Measurements from ENCODE around the gene CFH.
"Not testable (repeated sequence)": the region's sequence is repeated elsewhere in the genome, so short reads cannot be mapped to it uniquely, and the experiment has no call there.

CFH gene

DNA sequence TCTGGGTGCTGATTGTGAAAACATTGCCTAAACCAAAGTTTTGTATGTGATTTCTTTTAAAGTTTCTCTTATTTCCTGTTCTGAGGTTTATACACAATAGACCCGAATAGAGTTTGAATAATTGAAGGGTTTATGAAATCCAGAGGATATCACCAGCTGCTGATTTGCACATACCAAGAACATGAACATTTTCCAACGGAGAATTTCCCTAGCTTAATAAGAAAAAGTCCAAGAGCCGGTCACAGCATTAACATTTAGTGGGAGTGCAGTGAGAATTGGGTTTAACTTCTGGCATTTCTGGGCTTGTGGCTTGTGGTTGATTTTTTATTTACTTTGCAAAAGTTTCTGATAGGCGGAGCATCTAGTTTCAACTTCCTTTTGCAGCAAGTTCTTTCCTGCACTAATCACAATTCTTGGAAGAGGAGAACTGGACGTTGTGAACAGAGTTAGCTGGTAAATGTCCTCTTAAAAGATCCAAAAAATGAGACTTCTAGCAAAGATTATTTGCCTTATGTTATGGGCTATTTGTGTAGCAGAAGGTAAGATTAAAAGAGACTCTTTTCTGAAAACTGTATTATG is at the start of gene CFH:
TSS of gene CFH (plus strand) at position 407 of the 579 bp plus-strand sequence. CDS start at position 482, 75 bp downstream.
- no peak for DNase-seq

DNA sequence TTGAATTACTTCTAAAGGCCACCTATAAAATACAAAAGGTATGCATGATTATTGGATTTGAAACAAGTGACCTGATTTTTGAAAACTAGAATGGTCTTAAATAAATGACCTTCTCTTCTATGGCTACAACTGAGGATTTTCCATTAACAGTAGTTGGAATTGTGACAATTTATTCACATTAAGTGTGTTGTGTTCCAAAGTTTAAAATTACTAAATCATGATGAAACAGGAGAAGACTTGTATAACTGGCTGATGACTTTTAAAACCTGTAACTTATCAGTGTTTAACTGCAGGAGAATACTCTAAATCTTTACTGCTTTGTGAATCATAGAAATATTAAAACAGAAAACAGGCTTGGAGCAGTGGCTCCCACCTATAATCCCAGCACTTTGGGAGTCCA is 48.2 kb upstream of the CFH start:
- no peak for DNase-seq

DNA sequence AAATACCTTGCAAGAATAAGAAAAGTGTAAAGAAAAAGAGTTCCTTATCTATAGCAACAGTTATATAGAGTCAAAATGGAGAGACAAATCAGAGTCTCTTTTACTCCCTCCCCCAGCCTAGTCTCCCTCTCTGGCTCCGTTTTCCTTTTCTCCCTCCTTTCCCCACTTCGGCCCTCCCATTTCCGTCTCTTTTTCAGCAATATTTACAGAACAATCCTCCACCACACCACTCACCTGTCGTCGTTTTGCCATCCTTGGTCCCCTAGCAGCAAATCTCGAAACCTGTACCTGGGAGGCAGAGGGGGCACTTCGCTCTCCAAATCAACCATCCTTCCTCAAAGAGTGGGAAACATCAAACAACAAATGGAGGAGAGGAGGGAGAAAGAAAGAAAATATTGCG is 43.9 kb upstream of the CFH start:
- DNase-seq, result no peak

DNA sequence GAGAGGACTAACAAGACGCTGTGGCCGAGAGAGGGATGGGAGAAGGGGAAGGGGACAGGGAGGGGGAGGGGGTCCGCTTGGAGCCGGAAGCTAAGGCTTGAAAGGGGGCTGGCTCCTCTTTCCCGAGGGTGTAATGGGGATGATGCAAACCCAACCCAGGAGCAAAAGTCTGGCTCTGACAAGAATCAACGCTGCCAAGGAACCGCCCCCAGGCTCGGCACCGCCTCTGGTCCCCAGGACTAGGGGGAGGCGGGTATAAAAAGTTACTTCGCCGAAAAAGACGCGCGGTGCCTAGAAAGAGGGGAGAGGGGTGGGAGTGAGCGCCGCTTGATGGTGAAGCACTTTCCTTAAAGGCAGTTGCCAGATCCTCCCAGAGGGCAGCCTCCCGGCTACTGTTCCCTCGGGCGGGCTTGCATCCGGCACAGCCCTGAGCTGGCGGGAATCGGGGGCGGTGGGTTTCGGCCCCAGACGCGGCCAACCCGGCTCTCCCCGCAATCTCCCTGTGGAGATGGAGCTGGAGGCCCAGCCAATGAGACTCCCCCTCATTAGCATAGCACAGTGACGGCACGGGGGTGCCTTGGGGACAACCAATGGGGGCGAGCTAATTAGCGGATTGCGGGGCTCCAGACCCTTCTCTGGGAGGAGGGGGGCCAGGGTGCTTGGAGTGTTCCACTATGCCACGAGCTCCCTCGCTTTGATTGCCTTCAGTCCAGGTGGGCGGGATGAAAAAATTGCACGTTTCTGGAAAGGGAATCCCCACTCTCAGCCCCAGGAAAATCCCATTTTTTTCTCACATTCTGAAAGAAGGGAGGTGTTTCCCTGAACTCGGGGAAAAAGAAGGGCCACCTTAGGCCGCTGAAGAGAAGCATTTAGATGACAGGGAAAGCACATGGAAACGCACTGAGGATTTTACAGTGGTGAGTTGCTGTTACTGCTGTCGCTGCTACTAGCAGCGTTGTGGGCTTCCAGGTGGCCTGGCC is 43.2 kb upstream of the CFH start, which contains the start of gene KCNT2:
TSS of gene KCNT2 (minus strand) at position 51 of the 980 bp plus-strand sequence. CDS start 131 bp downstream, outside the sequence.
- no peak for DNase-seq

DNA sequence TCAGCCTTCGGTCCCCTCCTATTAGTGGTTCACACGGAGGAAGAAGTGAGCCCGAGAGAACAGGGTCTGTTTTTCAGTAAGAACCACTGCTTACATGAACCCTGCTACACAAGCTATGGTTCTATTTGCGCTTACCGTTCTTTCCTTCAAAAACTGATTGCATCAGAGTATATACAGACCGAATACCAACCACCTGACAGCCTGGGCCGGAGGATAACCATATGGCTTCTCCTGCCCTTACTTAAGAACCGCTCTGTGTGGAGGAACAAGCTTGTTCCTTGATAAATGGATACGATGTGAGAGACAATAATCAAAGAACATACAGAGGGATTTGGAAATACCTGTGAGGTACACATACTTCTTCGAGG is 42.5 kb upstream of the CFH start:
- DNase-seq, result no peak

DNA sequence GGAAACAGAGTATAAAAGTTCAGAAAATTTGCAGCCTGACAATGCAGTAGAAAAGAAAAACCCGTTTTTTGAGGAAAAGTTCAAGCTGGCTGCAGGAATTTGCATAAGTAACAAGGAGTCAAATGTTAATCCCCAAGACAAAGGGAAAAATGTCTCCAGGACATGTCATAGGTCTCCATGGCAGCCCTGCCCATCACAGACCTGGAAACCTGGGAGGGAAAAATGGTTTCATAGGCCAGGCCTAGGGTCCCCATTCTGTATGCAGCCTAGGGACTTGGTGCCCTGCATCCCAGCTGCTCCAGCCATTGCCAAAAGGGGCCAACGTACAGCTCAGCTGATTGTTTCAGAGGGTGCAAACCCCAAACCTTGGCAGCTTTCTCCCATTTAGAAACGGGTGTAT is 40.0 kb upstream of the CFH start:
- DNase-seq, result no peak

DNA sequence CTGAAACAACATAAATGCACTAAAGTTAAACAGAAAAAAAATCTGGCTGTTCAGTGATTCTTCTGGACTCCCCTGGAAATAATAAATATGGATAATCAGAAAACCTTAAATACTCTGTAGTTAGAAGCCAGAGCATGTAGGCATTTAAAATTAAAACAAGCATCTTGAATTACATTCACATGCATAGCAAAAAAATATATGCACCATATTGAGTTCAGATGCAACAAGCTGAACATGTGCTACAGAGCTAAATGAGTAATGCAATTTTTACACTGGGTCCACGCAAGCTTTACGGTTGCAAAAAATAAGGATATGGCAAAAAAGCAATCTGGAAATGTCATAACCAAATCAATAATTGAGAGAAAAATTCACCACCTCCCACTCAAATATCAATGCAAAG is 32.1 kb upstream of the CFH start:
- DNase-seq, result no peak

DNA sequence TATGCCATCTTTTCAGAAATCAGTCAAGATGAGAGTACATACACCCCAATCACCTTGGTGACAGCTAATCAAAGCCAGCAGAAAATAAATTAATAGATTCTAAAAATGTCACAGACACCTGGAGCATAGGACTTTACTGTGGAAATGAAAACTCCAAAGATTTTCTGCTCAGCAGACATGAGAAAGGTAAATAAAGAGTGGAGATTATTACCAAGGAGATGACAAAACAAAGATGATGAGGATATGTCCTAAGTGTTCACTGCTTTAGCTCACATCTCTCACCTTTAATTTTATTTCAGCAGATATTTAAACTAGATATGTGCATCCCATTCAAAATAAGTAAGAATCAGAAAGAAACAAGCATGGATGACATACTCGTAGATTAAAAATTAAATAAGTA is 28.8 kb upstream of the CFH start:
- DNase-seq, result no peak

DNA sequence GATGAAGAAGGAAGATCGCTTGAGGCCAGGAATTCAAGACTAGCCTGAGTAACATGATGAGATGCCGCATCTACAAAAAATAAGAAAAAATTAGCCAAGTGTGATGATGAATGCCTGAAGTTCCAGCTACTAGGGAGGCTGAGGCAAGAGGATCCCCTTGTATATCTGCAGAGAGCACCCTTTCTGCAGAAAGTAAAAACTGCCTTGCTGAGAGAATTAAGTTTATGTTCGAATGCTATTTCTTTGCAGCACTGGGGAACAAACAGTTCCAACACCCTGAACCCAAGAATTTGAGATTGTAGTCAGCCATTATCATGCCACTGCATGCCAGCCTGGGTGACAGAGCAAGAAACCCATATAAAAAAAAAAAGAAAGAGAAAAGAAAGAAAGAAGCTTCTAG is 23.0 kb upstream of the CFH start:
- DNase-seq, result no peak

DNA sequence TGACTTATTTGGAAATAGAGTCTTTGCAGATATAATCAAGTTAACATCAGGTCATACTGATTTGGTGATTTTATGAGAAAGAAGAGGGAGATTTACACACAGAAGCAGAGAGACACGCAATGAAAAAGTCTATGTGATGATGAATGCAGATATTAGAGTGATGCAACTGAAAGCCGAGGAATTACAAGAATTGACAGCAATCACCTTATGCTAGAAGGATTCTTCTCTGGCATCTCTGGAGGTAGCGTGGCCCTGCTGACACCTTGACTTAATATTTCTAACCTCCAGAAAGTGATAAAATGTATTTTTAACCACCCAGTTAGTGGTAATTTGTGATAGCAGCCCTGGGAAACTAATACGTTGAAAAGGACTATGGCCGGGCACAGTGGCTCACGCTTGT is 14.2 kb upstream of the CFH start:
- DNase-seq, result no peak

DNA sequence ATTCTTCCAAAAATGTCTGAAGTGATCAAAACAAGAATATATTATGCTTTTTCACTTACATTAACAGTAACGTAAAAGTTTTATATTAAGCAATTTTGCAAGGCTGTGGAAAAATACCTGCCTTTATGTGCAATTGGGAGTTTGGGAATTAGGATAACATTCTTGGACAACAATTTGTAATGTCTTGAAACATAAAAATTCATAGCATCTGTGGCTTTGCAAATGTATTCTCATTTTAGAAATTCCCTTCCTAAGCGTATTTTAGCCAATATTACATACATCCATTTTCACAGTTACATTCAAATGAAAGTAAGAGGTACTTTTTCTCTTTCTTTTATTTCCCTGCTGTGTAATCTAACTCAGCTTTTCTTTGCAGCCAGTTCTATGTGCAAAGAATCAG is 13.4 kb upstream of the CFH start:
- DNase-seq, result no peak

DNA sequence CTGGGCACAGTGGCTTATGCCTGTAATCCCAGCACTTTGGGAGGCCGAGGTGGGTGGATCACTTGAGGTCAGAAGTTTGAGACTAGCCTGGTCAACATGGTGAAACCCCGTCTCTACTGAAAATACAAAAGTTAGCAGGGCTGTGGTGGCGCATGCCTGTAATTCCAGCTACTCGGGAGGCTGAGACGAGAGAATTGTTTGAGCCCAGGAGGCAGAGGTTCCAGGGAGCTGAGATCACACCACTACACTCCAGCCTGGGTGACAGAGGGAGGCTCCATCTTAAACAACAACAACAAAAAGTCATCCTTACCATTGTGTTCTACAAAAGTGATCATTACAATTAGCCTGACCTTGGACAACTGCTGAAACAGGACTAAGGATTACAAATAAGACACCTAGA is 12.6 kb upstream of the CFH start:
- DNase-seq, result not testable (repeated sequence)

DNA sequence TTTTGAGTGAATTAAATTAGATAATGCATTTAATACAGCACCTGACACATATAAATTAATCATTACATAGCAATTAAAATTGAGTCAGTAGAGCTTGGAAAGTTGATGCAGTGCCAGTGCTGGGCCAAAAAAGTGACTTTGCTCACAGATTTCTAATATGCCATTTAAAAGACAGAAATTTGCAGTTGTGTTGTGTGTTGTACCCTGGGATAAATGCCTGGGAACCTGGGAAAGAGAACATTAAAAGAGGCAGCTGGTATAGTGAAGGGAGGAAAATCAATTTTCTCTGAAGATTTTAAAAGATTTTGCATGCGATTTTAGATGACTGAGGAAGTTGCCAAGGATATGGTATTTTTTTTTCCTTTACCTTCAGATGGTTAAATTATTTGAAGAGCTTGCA is 10.9 kb upstream of the CFH start:
- DNase-seq, result no peak

DNA sequence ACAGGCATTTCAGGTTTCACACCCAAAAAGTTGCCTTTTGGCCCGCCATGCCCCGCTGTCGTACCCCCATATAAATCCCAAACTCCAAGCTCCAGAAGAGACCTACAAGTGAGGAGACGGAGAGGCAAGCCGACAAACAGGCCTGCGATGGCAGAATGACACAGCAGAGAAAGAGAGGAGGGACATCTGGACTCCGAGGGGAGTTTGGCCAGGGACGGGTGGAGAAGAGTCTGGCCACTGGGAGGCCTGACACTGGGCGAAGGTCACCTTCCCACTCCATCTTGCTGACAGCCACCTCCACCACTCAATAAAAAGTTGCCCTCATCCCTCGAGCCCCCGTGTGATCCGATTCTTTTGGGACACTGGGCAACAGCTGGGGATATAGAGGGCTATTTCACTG is 1.9 kb upstream of the CFH start:
- DNase-seq, result no peak

DNA sequence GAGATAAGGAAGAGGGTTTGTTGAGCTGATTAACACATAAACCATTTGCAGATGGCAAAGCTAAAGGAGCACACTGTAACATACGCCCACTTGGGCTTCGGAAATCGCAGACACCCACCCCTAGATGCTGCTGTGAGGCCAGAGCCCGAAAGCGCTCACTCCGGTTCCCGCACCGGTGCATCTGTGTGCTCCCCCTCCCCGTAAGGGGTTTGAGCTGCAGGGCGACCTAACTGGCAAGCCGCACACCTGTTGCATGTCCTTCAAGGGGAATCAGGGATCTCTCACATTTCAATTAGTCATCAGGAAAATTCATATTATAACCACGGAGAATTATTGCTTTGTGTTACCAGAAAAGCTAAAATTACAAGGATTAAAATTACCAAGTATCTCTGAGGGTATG is 1.4 kb upstream of the CFH start:
- no peak for DNase-seq

DNA sequence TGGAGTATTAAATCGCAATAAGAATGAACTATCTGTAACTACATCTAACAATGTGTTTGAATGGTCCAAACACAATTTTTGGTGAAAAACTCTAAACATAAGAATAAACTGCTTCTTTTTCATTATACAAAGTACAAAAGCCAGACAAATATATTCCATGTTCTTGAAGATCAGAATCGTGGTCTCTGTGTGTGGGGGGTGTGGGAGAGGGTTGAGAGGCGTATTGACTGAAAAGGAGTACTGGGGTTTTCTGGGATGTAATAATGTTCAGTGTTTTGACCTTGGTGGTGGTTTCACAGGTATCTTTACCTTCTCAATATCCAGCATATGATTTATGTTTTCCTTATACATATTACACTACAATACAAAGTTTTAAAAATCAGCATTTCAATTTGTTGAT is 764 bp upstream of the CFH start:
- DNase-seq, result no peak

DNA sequence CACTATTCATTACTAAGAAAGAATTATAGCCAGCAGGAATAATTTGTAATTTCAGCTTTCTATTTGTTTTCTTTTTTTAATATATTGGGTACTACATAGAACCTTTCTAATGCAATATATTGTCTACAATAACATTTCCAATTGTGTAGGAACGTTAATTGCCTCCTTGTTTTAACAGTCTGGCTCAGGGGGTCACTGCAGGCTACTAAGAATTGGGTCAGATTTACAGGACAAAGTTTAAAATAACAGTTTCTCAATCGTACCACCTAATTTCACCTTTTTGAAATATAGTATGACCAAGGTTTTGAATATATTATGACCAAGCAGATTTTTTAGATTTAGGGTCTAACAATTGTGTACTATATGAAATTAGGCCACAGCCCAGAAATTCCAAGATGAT is 2.4 kb downstream of the CFH start:
- DNase-seq, result no peak

DNA sequence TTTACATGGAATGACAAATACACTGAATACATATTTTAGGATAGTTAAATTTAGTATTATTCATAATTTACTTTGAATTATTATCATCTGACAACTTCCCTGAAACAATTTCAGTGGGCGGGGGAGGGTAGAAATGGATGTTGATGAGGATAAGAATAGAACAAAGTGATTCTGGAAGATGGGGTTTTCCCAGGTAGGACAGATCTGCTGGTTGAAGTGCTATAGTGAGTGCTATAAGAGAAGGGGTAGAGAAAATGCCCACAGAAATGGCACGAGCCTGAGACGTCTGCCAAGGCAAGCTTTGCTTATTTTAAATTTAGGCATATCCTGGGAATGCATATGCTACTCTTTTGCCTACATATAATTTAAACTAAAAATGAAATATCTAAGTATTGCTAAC is 3.2 kb downstream of the CFH start:
- DNase-seq, result no peak

DNA sequence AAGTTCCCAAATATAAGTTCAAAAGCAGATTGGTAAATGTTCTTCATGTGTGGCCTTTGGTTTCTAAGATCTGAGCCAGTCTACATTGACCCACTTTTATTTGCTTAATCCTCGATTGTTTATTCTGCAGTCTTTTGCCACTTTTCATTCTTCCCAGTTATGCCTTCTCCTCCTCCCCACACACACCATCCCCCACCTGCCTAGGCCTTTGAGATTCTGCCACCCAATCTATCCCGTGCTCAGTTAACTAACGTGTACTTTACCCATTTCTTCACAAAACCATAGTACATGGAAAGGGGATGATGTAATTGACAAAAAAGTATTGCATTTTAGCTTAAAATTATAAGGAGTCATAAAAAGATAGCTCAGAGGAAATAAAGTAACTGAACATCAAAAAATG is 3.7 kb downstream of the CFH start:
- DNase-seq, result no peak

DNA sequence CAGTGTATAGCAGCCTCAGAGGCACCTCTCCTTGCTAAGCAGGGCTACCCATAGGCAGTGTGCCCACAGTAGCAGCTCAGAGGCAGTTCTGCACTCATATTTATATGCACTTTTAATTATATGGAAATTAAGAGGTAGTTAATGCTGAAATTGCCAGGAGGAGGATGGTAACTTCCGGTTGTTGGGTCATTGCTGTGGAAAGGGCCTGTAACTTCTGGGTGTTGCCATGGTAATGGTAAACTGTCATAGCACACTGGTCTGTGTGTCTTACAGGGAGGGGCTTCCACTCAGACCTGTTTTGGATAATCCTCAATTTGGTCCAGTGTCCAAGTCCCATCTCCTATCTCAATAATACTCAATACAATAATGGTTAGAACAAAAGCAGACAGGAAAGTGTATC is 7.6 kb downstream of the CFH start:
- DNase-seq, result no peak

DNA sequence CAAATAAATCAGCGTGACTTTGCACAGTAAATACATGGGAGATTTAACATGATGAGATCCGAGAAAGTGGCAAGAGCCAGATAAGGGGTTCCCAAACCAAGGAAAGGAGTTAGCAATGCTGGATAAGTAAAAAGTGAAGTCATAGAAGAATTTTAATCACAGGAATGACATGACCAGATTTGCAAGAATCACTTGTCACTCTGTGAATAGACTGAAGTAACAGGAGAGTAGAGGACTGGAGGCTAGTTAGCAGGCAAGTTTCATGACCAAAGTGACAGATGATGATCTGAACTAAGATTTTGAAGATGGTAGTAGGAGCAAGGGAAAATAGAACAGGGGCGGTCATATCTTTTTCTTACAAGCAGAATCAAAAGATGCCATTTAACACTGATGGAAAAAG is 8.4 kb downstream of the CFH start:
- no peak for DNase-seq

DNA sequence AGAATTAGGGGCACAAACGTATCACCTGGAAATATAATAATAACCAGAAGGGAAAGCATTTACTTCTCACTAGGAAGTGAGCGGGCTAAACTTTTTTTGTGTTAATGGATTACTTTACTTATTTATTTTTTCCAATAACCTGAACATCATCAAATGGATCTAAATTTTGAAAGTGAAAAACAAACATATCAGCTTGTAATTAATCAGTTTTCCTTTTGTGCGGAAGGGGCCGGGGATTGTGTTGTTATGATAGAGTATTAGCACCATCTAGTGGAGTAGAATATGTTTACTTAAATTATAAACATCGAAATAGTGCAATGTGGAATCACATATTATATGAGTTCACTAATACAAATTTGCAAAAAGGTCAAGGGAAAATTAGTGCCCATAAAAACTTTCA is 9.0 kb downstream of the CFH start:
- DNase-seq, result no peak

DNA sequence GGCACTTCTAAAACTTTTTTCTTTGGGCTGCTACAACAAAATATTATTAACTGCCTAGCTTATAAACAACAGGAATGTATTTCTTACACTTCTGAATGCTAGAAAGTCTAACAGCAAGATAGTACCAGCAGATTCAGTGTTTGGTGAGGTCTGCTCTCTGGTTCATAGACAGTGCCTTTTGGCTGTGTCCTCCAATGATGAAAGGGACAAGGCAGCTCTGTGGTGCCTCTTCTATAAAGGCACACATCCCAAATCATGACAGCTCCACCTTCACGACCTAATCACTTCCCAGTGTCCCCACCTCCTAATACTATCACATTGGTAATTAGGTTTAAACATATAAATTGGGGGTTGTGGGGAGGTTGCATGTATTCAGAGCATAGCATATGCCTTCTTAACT is 9.5 kb downstream of the CFH start:
- no peak for DNase-seq

DNA sequence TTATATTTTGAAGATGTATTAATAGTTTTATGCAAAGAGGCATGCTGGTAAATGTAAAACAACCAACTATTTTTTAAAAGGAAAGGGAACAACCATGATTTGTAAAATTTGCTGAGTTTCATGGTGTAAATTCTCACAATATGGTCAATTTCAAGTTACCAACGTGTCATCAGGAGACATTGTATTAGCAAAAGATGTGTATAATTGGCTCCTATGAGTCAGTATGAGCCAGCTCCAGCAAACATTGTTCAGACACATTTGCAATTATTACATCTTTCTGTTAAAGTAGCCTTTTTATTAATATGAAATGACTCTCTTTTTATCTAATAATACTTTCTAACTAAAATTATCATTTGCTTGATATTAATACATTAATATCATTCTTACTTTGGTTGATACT is 15.3 kb downstream of the CFH start:
- no peak for DNase-seq

DNA sequence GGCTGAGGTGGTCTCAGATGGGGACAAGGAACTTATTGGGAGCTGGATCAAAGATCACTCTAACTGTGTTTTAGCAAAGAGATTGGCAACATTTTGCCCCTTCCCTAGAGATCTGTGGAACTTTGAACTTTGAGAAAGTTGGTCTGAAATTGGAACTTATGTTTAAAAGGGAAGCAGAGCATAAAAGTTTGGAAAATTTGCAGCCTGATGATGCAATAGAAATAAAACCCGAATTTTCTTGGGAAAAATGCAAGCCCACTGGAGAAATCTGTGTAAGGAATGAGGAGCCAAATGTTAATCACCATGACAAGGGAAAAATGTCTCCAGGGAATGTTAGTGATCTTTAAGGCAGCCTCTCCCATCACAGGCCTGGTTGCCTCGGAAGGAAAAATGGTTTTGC is 17.2 kb downstream of the CFH start:
- DNase-seq, result no peak
